Calu3 (cell line): Measurements from ENCODE around the gene ACACA. TPM values are rescaled to one million over a fixed set of nuclear protein-coding genes. Genes with fewer than 3 reads are reported as not detected.

Experiments used
- BruUV-seq: library from RNA; stranded (reverse); fragments of 400-500 nt; replicated peaks from 2 replicates; lab custom pipeline; 2021; lab: Mats Ljungman, UMichigan
- CTCF ChIA-PET: fragments of 300-600 bp; sonication (Branson Sonifier 250); formaldehyde crosslinking; loops from one replicate; lab custom pipeline; 2022; ENCODE audit warnings: antibody characterized with exemption; lab: Charles Lee
- DNase-seq: peaks from one replicate; pipeline ENCODE4 v3.0.0; 2022
- H3K27ac Mint-ChIP-seq: one replicate; pipeline ENCODE4 v1.8.0; 2022; ENCODE audit warnings: mixed read lengths; ENCODE audit not compliant: unreplicated experiment
- H3K27me3 Mint-ChIP-seq: one replicate; pipeline ENCODE4 v1.8.0; 2022; ENCODE audit warnings: mixed read lengths; ENCODE audit not compliant: unreplicated experiment
- H3K36me3 Mint-ChIP-seq: one replicate; pipeline ENCODE4 v1.8.0; 2022; ENCODE audit warnings: mild to moderate bottlenecking, moderate library complexity, mixed read lengths; ENCODE audit not compliant: insufficient read depth, unreplicated experiment
- H3K4me1 Mint-ChIP-seq: one replicate; pipeline ENCODE4 v1.8.0; 2022; ENCODE audit warnings: mild to moderate bottlenecking, low read depth, mixed read lengths; ENCODE audit not compliant: unreplicated experiment
- H3K4me3 Mint-ChIP-seq: one replicate; pipeline ENCODE4 v1.8.0; 2022; ENCODE audit warnings: mild to moderate bottlenecking, low read depth, moderate library complexity, mixed read lengths; ENCODE audit not compliant: unreplicated experiment
- H3K9me3 Mint-ChIP-seq: one replicate; pipeline ENCODE4 v1.8.0; 2022; ENCODE audit warnings: low read depth, mixed read lengths; ENCODE audit not compliant: unreplicated experiment
- intact Hi-C: fragments of 100-400 bp; cut with micrococcal nuclease; formaldehyde crosslinking; loops from one replicate; pipeline ENCODE4 v1.10.0; 2022; ENCODE audit not compliant: unreplicated experiment
- total RNA-seq: library from RNA; stranded (reverse); gene quantifications from 2 replicates; pipeline ENCODE4 v1.2.3, GENCODE V29; 2022
- TF ChIP-seq, protein P1 (sequence below): fragments of 200-600 bp; IDR thresholded peaks from one replicate; pipeline ENCODE4 v1.8.0; 2022; ENCODE audit warnings: antibody characterized with exemption; ENCODE audit not compliant: unreplicated experiment

Gene ACACA
- total RNA-seq, 1 experiment from 2014 or later, result 392 TPM

DNA sequence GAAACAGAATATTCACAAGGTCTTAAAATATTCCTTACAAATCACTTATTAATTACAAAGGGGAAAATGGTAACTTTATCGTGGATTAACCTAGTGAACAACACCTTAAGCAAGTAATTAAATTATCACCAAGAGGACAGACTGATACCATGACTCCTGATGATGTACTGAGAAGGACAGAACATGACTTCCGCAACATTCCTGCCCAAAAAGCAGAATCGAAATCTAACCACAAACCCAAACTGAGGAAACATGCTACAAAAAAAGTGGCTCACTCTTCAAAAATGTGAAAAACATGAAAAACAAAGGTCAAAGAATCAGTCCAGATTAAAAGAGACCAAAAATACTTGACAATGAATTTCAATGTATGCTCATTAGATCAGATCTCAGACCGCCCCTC lies 306.4 kb downstream of the ACACA start:
- DNase-seq, result no peak
- intact Hi-C loops, result loop anchor here (5.0 kb wide), 1 partner anchor 52 kb away; no protein-coding TSS in a partner anchor
- no TSS peak for BruUV-seq
- CTCF ChIA-PET, result interaction anchor here (0.7 kb wide), 2 partner anchors 110 to 429 kb away, joined by 3 to 6 read pairs; no protein-coding TSS in a partner anchor
- no peaks in the 10 kb centered on the region for H3K9me3 Mint-ChIP-seq
- no peaks in the 10 kb centered on the region for H3K27me3 Mint-ChIP-seq
- H3K4me1 Mint-ChIP-seq, result no peaks in the 10 kb centered on the region
- TF ChIP-seq, protein P1, sequence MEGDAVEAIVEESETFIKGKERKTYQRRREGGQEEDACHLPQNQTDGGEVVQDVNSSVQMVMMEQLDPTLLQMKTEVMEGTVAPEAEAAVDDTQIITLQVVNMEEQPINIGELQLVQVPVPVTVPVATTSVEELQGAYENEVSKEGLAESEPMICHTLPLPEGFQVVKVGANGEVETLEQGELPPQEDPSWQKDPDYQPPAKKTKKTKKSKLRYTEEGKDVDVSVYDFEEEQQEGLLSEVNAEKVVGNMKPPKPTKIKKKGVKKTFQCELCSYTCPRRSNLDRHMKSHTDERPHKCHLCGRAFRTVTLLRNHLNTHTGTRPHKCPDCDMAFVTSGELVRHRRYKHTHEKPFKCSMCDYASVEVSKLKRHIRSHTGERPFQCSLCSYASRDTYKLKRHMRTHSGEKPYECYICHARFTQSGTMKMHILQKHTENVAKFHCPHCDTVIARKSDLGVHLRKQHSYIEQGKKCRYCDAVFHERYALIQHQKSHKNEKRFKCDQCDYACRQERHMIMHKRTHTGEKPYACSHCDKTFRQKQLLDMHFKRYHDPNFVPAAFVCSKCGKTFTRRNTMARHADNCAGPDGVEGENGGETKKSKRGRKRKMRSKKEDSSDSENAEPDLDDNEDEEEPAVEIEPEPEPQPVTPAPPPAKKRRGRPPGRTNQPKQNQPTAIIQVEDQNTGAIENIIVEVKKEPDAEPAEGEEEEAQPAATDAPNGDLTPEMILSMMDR, result no peak
- H3K4me3 Mint-ChIP-seq, result no peak overlapping the region
- H3K27ac Mint-ChIP-seq, result no peak overlapping the region
- peaks cover 56% of the 10 kb centered on the region for H3K36me3 Mint-ChIP-seq

DNA sequence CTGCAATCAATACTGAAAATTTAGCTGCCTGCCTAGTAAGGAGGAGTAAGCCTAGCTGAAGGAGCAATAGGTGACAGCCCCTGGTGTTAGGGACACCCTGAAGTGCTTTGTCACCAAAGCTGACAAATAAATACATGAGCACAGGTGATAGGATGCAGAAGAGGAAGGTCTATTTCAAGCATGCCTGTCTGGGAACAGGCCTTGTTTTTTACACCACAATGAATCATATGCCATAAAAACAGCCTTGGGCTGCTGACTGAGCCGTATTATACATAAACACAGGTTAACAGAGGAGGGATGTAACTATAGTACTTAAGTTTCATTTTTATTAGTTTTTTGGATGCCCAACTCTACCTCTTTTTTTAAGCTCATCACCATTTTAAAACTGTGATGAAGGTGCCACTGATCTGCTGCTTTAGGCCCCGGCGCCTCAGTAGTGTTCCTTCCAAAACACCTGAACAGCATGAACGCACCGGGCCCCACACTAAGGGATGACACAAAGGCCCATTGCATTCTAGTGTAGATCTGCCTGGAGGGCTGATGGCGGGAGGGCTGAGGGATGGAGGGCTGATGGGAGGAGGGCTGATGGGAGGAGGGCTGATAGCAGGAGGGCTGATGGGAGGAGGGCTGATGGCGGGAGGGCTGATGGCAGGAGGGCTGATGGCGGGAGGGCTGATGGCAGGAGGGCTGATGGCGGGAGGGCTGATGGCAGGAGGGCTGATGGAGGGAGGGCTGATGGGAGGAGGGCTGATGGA lies 307.5 kb downstream of the ACACA start:
- TF ChIP-seq, protein P1, result no peak
- no TSS peak for BruUV-seq
- H3K27ac Mint-ChIP-seq, result no peak overlapping the region
- CTCF ChIA-PET, result interaction anchor here (0.6 to 2.0 kb wide), 2 partner anchors 8 to 11 kb away, joined by 3 to 4 read pairs; no protein-coding TSS in a partner anchor
- no peak for DNase-seq
- intact Hi-C loops, result no loop called here
- no peaks in the 10 kb centered on the region for H3K4me1 Mint-ChIP-seq
- H3K4me3 Mint-ChIP-seq, result no peak overlapping the region
- no peaks in the 10 kb centered on the region for H3K27me3 Mint-ChIP-seq
- H3K36me3 Mint-ChIP-seq, result peaks cover 53% of the 10 kb centered on the region
- H3K9me3 Mint-ChIP-seq, result no peaks in the 10 kb centered on the region

DNA sequence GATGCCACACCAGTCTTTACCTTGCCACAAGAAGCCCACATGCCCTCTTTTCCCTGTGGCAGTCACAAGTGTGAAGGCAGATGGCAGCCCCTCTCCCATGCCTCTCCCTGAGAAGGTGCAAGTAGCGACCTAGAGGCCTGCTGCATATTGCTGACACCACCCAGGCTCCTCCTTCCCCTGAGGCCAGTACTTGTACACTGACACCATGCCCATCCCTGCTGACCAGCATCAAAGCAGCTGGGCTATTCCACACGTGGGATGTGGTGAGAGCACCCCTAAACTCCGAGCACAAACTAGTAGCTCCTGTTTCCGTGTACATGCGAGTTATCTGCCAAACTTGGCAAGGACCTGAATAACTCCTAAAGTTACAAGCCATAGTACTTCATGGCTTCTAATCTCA lies 308.5 kb downstream of the ACACA start:
- intact Hi-C loops, result no loop called here
- H3K4me1 Mint-ChIP-seq, result no peaks in the 10 kb centered on the region
- H3K36me3 Mint-ChIP-seq, result peaks cover 45% of the 10 kb centered on the region
- TF ChIP-seq, protein P1, result no peak
- CTCF ChIA-PET, result interaction anchor here (2.0 kb wide), 1 partner anchor 10 kb away, joined by 4 read pairs; no protein-coding TSS in a partner anchor
- H3K9me3 Mint-ChIP-seq, result no peaks in the 10 kb centered on the region
- H3K4me3 Mint-ChIP-seq, result no peak overlapping the region
- H3K27me3 Mint-ChIP-seq, result no peaks in the 10 kb centered on the region
- DNase-seq, result no peak
- H3K27ac Mint-ChIP-seq, result no peak overlapping the region
- no TSS peak for BruUV-seq

DNA sequence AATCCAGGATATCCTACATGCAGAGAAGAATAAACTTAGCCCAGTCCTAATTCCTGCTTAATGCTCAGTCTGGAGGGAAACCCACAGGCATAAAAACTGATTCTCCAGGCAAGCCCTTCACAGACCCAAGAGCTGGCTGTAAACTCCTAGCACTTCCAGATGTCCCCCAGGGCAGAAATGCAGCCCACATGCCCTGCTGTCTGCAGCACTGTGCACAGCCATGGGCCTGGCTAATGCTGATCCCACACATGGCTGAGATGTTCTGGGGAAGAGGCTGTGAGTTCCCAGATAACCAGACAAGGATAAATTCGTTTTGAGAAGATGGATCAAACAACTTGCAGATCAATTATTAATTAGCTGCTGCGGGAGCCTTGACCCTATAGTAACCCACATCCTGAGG lies 309.5 kb downstream of the ACACA start:
- H3K4me1 Mint-ChIP-seq, result no peaks in the 10 kb centered on the region
- H3K36me3 Mint-ChIP-seq, result peaks cover 50% of the 10 kb centered on the region
- no peak overlapping the region for H3K27ac Mint-ChIP-seq
- CTCF ChIA-PET, result interaction anchor here (0.5 to 1.3 kb wide), 3 partner anchors 13 to 1886 kb away, joined by 3 to 4 read pairs (median 4); no protein-coding TSS in a partner anchor
- no TSS peak for BruUV-seq
- H3K4me3 Mint-ChIP-seq, result no peak overlapping the region
- TF ChIP-seq, protein P1, result no peak
- H3K27me3 Mint-ChIP-seq, result no peaks in the 10 kb centered on the region
- no peaks in the 10 kb centered on the region for H3K9me3 Mint-ChIP-seq
- no peak for DNase-seq
- intact Hi-C loops, result no loop called here
